Measurements from ENCODE around the gene RAB41.

DNA sequence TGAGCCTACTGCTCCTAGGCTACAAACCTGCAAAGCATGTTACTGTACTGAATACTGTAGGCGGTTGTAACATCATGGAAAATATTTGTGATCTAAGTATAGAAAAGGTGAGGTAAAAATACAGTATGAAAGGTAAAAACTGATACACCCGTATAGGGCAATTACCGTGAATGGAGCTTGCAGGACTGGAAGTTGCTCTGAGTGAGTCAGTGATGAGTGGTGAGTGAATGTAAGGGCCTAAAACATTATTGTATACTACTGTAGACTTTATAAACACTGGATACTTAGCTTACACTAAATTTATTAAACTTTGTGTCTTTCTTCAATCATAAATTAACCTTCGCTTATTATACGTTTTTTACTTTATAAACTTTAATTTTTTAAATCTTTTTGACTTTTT, 11.6 kb downstream of the RAB41 start:
- TF ChIP-seq RCOR1 (IDR thresholded peaks at IDR 0.05; ENCODE audit: low read length) (no peak), POLR2AphosphoS5 (IDR thresholded peaks at IDR 0.05; ENCODE audit: low read depth, low read length) (no peak), RXRA (IDR thresholded peaks at IDR 0.05; ENCODE audit: borderline replicate concordance, low read depth) (no peak), EP300 (IDR thresholded peaks at IDR 0.05; ENCODE audit: borderline replicate concordance in 1 of 2, low read depth in 1 of 2, low read length in 1 of 2) (no peak), RAD21 (IDR thresholded peaks at IDR 0.05; ENCODE audit: low read length) (no peak), ELF1 (IDR thresholded peaks at IDR 0.05) (no peak), TAF1 (IDR thresholded peaks at IDR 0.05; ENCODE audit: borderline replicate concordance, low read depth, low read length) (no peak), EZH2phosphoT487 (IDR thresholded peaks at IDR 0.05; ENCODE audit: borderline replicate concordance, low read depth) (no peak), FOXM1 (IDR thresholded peaks at IDR 0.05; ENCODE audit: low read depth) (no peak)
- TF ChIP-seq, protein P1, sequence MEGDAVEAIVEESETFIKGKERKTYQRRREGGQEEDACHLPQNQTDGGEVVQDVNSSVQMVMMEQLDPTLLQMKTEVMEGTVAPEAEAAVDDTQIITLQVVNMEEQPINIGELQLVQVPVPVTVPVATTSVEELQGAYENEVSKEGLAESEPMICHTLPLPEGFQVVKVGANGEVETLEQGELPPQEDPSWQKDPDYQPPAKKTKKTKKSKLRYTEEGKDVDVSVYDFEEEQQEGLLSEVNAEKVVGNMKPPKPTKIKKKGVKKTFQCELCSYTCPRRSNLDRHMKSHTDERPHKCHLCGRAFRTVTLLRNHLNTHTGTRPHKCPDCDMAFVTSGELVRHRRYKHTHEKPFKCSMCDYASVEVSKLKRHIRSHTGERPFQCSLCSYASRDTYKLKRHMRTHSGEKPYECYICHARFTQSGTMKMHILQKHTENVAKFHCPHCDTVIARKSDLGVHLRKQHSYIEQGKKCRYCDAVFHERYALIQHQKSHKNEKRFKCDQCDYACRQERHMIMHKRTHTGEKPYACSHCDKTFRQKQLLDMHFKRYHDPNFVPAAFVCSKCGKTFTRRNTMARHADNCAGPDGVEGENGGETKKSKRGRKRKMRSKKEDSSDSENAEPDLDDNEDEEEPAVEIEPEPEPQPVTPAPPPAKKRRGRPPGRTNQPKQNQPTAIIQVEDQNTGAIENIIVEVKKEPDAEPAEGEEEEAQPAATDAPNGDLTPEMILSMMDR (IDR thresholded peaks at IDR 0.05): no peak
- TF ChIP-seq, protein P2, sequence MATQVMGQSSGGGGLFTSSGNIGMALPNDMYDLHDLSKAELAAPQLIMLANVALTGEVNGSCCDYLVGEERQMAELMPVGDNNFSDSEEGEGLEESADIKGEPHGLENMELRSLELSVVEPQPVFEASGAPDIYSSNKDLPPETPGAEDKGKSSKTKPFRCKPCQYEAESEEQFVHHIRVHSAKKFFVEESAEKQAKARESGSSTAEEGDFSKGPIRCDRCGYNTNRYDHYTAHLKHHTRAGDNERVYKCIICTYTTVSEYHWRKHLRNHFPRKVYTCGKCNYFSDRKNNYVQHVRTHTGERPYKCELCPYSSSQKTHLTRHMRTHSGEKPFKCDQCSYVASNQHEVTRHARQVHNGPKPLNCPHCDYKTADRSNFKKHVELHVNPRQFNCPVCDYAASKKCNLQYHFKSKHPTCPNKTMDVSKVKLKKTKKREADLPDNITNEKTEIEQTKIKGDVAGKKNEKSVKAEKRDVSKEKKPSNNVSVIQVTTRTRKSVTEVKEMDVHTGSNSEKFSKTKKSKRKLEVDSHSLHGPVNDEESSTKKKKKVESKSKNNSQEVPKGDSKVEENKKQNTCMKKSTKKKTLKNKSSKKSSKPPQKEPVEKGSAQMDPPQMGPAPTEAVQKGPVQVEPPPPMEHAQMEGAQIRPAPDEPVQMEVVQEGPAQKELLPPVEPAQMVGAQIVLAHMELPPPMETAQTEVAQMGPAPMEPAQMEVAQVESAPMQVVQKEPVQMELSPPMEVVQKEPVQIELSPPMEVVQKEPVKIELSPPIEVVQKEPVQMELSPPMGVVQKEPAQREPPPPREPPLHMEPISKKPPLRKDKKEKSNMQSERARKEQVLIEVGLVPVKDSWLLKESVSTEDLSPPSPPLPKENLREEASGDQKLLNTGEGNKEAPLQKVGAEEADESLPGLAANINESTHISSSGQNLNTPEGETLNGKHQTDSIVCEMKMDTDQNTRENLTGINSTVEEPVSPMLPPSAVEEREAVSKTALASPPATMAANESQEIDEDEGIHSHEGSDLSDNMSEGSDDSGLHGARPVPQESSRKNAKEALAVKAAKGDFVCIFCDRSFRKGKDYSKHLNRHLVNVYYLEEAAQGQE (IDR thresholded peaks at IDR 0.05; ENCODE audit: low read depth, low read length): no peak
- TF ChIP-seq, protein P3, sequence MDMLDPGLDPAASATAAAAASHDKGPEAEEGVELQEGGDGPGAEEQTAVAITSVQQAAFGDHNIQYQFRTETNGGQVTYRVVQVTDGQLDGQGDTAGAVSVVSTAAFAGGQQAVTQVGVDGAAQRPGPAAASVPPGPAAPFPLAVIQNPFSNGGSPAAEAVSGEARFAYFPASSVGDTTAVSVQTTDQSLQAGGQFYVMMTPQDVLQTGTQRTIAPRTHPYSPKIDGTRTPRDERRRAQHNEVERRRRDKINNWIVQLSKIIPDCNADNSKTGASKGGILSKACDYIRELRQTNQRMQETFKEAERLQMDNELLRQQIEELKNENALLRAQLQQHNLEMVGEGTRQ (IDR thresholded peaks at IDR 0.05; ENCODE audit: borderline replicate concordance, low read depth, low read length): no peak

All from SK-N-SH (cell line).